Astrocyte (in vitro differentiated cells and primary cell): ENCODE data around the gene EML1. TPM values are rescaled to one million over a fixed set of nuclear protein-coding genes. Genes with fewer than 3 reads are reported as not detected.

Source experiments
- DNase-seq: peaks from one replicate; pipeline ENCODE4 v3.0.0-alpha.2; 2010; ENCODE audit warnings: low read depth
- FAIRE-seq: peaks from 2 replicates; lab custom pipeline; 2011; peaks lifted over from hg19 to GRCh38; lab: Jason Lieb, UNC
- H2AFZ ChIP-seq: 2 replicates; pipeline ENCODE4 v1.6.0; 2012; ENCODE audit warnings: low read depth, low read length, inconsistent platforms
- H3K27ac ChIP-seq: 2 replicates; pipeline ENCODE4 v1.5.1; 2011; ENCODE audit warnings: low read depth, low read length, inconsistent platforms
- H3K27me3 ChIP-seq: 2 replicates; pipeline ENCODE4 v1.6.0; 2011; ENCODE audit warnings: low read length, inconsistent platforms; ENCODE audit not compliant: insufficient read depth
- H3K36me3 ChIP-seq: 2 replicates; pipeline ENCODE4 v1.5.1; 2011; ENCODE audit warnings: low read length, inconsistent platforms; ENCODE audit not compliant: insufficient read depth
- H3K4me1 ChIP-seq: 2 replicates; pipeline ENCODE4 v1.5.1; 2011; ENCODE audit warnings: low read length, inconsistent platforms; ENCODE audit not compliant: insufficient read depth
- H3K4me2 ChIP-seq: 2 replicates; pipeline ENCODE4 v1.6.0; 2012; ENCODE audit warnings: low read length, inconsistent platforms
- H3K4me3 ChIP-seq: 2 replicates; pipeline ENCODE4 v1.5.1; 2011; ENCODE audit warnings: low read depth, mild to moderate bottlenecking, low read length, inconsistent platforms; ENCODE audit not compliant: insufficient read depth
- H3K79me2 ChIP-seq: 2 replicates; pipeline ENCODE4 v1.6.0; 2012; ENCODE audit warnings: mild to moderate bottlenecking, low read length, inconsistent platforms; ENCODE audit not compliant: insufficient read depth
- H3K9ac ChIP-seq: 2 replicates; pipeline ENCODE4 v1.6.0; 2012; ENCODE audit warnings: mild to moderate bottlenecking, low read length, inconsistent platforms
- H3K9me3 ChIP-seq: 2 replicates; pipeline ENCODE4 v1.5.1; 2012; ENCODE audit warnings: low read depth, mild to moderate bottlenecking, low read length, inconsistent platforms; ENCODE audit not compliant: insufficient read depth
- H4K20me1 ChIP-seq: 2 replicates; pipeline ENCODE4 v1.6.0; 2012; ENCODE audit warnings: low read length, inconsistent platforms; ENCODE audit not compliant: insufficient read depth
- H3K27ac Mint-ChIP-seq: one replicate; pipeline ENCODE4 v1.8.0; 2021; ENCODE audit warnings: mild to moderate bottlenecking, mixed read lengths; ENCODE audit not compliant: unreplicated experiment
- H3K27me3 Mint-ChIP-seq: one replicate; pipeline ENCODE4 v1.8.0; 2021; ENCODE audit warnings: low read depth, mixed read lengths; ENCODE audit not compliant: unreplicated experiment
- H3K36me3 Mint-ChIP-seq: one replicate; pipeline ENCODE4 v1.8.0; 2021; ENCODE audit warnings: low read depth, mixed read lengths; ENCODE audit not compliant: unreplicated experiment
- H3K4me1 Mint-ChIP-seq: one replicate; pipeline ENCODE4 v1.8.0; 2021; ENCODE audit warnings: low read depth, mixed read lengths; ENCODE audit not compliant: unreplicated experiment
- H3K4me3 Mint-ChIP-seq: one replicate; pipeline ENCODE4 v1.8.0; 2021; ENCODE audit warnings: mild to moderate bottlenecking, moderate library complexity, mixed read lengths; ENCODE audit not compliant: unreplicated experiment
- H3K9me3 Mint-ChIP-seq: one replicate; pipeline ENCODE4 v1.8.0; 2021; ENCODE audit warnings: mild to moderate bottlenecking, mixed read lengths; ENCODE audit not compliant: unreplicated experiment
- EZH2 ChIP-seq: IDR thresholded peaks from 2 replicates; pipeline ENCODE4 v1.6.1; 2012; ENCODE audit warnings: mild to moderate bottlenecking, low read length, inconsistent platforms; ENCODE audit not compliant: insufficient read depth
- total RNA-seq: library from RNA; stranded (reverse); gene quantifications from 2 replicates; pipeline ENCODE4 v1.2.1, GENCODE V29; 2021
- TF ChIP-seq, protein P1 (sequence below): IDR thresholded peaks from 2 replicates; pipeline ENCODE4 v1.5.1; 2011; ENCODE audit warnings: low read depth, mild to moderate bottlenecking, inconsistent platforms, low read length, moderate library complexity; ENCODE audit not compliant: insufficient read depth

EML1 gene
- total RNA-seq, 1 donor from 2014 or later, result 17.1 TPM

DNA sequence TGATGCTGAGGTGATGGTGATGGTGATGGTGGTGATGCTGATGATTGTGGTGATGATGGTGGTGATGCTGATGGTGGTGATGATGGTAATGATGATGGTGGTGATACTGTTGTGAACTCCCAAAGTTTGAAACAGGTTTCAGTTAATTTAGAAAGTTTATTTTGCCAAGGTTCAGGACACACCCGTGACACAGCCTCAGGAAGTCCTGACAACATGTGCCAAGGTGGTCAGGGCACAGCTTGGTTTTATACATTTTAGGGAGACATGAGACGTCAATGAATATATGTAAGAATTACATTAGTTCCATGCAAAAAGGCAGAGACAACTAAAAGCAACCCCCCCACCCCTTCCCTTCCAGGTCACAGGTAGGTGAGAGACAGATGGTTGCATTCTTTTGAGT, 159.2 kb downstream of the EML1 start:
- no peak overlapping the region for H3K27ac ChIP-seq

DNA sequence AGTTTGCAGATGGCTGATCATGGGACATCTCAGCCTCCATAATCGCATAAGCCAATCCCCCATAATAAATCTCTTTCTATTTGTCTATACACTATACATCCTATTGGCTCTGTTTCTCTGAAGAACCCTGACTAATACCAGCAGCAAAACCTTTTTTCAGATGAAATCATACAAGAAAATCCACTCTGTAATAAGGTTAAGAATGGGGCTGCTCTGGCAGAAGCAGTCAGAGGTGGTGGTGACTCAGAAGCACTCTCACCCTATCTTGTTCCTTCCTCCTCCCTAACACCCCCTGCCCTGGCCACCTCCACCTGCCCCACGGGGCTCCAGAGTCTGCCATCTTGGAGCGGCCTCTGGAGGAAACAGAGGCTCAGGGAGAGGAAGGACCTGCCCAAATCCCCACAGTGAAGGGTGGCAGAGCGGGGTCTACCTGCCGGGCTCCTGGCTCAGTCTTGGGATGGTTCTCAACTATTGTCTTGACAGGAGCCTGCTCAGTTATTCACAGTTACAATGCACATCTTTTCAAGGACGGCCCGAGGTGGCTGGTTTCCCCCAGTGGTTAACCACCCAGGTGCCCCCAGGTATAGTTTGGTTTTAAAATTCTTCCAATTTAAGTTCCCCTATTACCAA, 162.7 kb downstream of the EML1 start:
- Mint-ChIP-seq H3K9me3 (no peaks in the 10 kb centered on the region), H3K27ac (no peak overlapping the region), H3K4me3 (no peak overlapping the region), H3K27me3 (peaks cover 19% of the 10 kb centered on the region), H3K36me3 (no peaks in the 10 kb centered on the region), H3K4me1 (peaks cover 2% of the 10 kb centered on the region)
- peaks cover 5% of the 10 kb centered on the region for H3K27me3 ChIP-seq
- no peaks in the 10 kb centered on the region for H3K4me1 ChIP-seq
- H3K36me3 ChIP-seq, result no peaks in the 10 kb centered on the region
- H3K4me2 ChIP-seq, result no peak overlapping the region
- no peak overlapping the region for H2AFZ ChIP-seq
- H3K9me3 ChIP-seq, result peaks cover 4% of the 10 kb centered on the region
- DNase-seq (no peak), FAIRE-seq (no peak)
- no peak overlapping the region for H3K9ac ChIP-seq
- no peak for TF ChIP-seq EZH2
- TF ChIP-seq, protein P1, sequence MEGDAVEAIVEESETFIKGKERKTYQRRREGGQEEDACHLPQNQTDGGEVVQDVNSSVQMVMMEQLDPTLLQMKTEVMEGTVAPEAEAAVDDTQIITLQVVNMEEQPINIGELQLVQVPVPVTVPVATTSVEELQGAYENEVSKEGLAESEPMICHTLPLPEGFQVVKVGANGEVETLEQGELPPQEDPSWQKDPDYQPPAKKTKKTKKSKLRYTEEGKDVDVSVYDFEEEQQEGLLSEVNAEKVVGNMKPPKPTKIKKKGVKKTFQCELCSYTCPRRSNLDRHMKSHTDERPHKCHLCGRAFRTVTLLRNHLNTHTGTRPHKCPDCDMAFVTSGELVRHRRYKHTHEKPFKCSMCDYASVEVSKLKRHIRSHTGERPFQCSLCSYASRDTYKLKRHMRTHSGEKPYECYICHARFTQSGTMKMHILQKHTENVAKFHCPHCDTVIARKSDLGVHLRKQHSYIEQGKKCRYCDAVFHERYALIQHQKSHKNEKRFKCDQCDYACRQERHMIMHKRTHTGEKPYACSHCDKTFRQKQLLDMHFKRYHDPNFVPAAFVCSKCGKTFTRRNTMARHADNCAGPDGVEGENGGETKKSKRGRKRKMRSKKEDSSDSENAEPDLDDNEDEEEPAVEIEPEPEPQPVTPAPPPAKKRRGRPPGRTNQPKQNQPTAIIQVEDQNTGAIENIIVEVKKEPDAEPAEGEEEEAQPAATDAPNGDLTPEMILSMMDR, result no peak
- H3K4me3 ChIP-seq, result no peak overlapping the region
- H4K20me1 ChIP-seq, result peaks cover 5% of the 10 kb centered on the region
- no peak overlapping the region for H3K27ac ChIP-seq
- no peaks in the 10 kb centered on the region for H3K79me2 ChIP-seq

More for the DNA sequence above, 159.2 kb downstream of the EML1 start:
- H3K9ac ChIP-seq, result no peak overlapping the region
- no peaks in the 10 kb centered on the region for H3K36me3 ChIP-seq
- TF ChIP-seq EZH2, result no peak
- TF ChIP-seq, protein P1, result no peak
- H3K4me2 ChIP-seq, result no peak overlapping the region
- FAIRE-seq (no peak), DNase-seq (no peak)
- peaks cover 7% of the 10 kb centered on the region for H3K4me1 ChIP-seq
- no peak overlapping the region for H3K4me3 ChIP-seq
- peaks cover 9% of the 10 kb centered on the region for H4K20me1 ChIP-seq
- H3K27ac Mint-ChIP-seq, result no peak overlapping the region
- peaks cover 4% of the 10 kb centered on the region for H3K9me3 ChIP-seq
- H3K27me3 Mint-ChIP-seq, result peaks cover 9% of the 10 kb centered on the region
- no peak overlapping the region for H2AFZ ChIP-seq
- peaks cover 3% of the 10 kb centered on the region for H3K36me3 Mint-ChIP-seq
- H3K4me1 Mint-ChIP-seq, result peaks cover 10% of the 10 kb centered on the region
- H3K27me3 ChIP-seq, result peaks cover 3% of the 10 kb centered on the region
- no peaks in the 10 kb centered on the region for H3K9me3 Mint-ChIP-seq
- no peaks in the 10 kb centered on the region for H3K79me2 ChIP-seq
- H3K4me3 Mint-ChIP-seq, result no peak overlapping the region

DNA sequence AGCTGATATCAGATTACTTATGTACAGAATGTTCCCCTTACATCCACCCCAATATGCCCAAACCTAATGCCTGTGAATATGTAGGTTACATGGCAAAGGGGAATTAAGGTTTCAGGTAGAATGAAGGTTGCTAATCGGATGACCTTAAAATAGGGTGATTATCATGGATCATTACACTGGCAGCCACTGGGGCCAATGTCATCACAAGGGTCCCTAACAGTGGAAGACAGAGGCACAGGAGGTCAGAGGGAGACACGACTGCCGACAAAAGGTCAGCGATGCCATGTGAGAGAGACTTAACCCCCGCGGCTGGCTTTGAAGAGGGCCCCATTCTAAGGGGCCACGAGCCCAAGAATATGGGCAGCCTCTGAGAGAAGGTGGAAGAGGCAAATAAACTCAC, 165.2 kb downstream of the EML1 start:
- Mint-ChIP-seq H3K9me3 (no peaks in the 10 kb centered on the region), H3K27ac (no peak overlapping the region), H3K4me3 (no peak overlapping the region), H3K27me3 (peaks cover 19% of the 10 kb centered on the region), H3K36me3 (peaks cover 1% of the 10 kb centered on the region), H3K4me1 (no peaks in the 10 kb centered on the region)
- no peak for DNase-seq
- FAIRE-seq, result no peak
- no peak for TF ChIP-seq EZH2
- TF ChIP-seq, protein P1, result no peak
- Histone ChIP-seq H3K27ac (no peak overlapping the region), H2AFZ (no peak overlapping the region), H3K9me3 (no peaks in the 10 kb centered on the region), H3K4me3 (no peak overlapping the region), H3K27me3 (peaks cover 5% of the 10 kb centered on the region), H3K4me1 (no peaks in the 10 kb centered on the region), H4K20me1 (no peaks in the 10 kb centered on the region), H3K4me2 (no peak overlapping the region), H3K79me2 (no peaks in the 10 kb centered on the region), H3K9ac (no peak overlapping the region), H3K36me3 (no peaks in the 10 kb centered on the region)
